ENCODE results near the gene PARVA. TPM values are rescaled to one million over a fixed set of nuclear protein-coding genes. Genes with fewer than 3 reads are reported as not detected.

The PARVA gene
- total RNA-seq, 1 experiment from 2014 or later: 29.1 TPM

- Histone ChIP-seq H3K9me3 (ENCODE audit: control insufficient read depth, insufficient read depth, low read depth, low read length) (no peaks in the 10 kb centered on the region), H3K27me3 (ENCODE audit: control insufficient read depth, insufficient read depth, low read length) (no peaks in the 10 kb centered on the region), H3K36me3 (ENCODE audit: control insufficient read depth, insufficient read depth, low read length) (no peaks in the 10 kb centered on the region), H3K4me1 (ENCODE audit: control insufficient read depth, insufficient read depth, low read length) (no peaks in the 10 kb centered on the region), H3K27ac (ENCODE audit: low read length) (no peak overlapping the region), H3K4me3 (ENCODE audit: low read depth in 2 of 2, low read length in 2 of 2) (no peak overlapping the region)
- POLR2A ChIA-PET: no interaction called here
- DNase-seq (ENCODE audit: low read depth, low spot score) (no peak), ATAC-seq (no peak)
- no TSS peak for BruUV-seq (replicated peaks)
- intact Hi-C loops (cut with micrococcal nuclease; ENCODE audit: unreplicated experiment): no loop called here
- CTCF ChIA-PET: no interaction called here
- TF ChIP-seq CTCF (IDR thresholded peaks at IDR 0.05) (no peak), REST (IDR thresholded peaks at IDR 0.05; ENCODE audit: insufficient read depth in 1 of 2, low read depth in 2 of 2, low read length in 1 of 2) (no peak), SIN3A (IDR thresholded peaks at IDR 0.05; ENCODE audit: borderline replicate concordance, insufficient read depth, low read depth, low read length) (no peak), TCF7L2 (IDR thresholded peaks at IDR 0.05; ENCODE audit: low read depth, low read length) (no peak), POLR2AphosphoS5 (IDR thresholded peaks at IDR 0.05; ENCODE audit: low read depth, low read length) (no peak)
- in situ Hi-C loops (cut with HindIII; ENCODE audit: low pct_unique_long_range_greater_than_20kb, low sequenced_read_pairs): no loop called here
Observed at GRCh38 chr11:12473381-12473780, 96.0 kb downstream of the PARVA start.

GRCh38 chr11:12474871-12475270 lies 97.5 kb downstream of the PARVA start:
- TF ChIP-seq SIN3A (IDR thresholded peaks at IDR 0.05; ENCODE audit: borderline replicate concordance, insufficient read depth, low read depth, low read length) (no peak), REST (IDR thresholded peaks at IDR 0.05; ENCODE audit: insufficient read depth in 1 of 2, low read depth in 2 of 2, low read length in 1 of 2) (no peak), CTCF (IDR thresholded peaks at IDR 0.05) (no peak), TCF7L2 (IDR thresholded peaks at IDR 0.05; ENCODE audit: low read depth, low read length) (no peak), POLR2AphosphoS5 (IDR thresholded peaks at IDR 0.05; ENCODE audit: low read depth, low read length) (no peak)
- POLR2A ChIA-PET: no interaction called here
- no peak for ATAC-seq
- Histone ChIP-seq H3K27me3 (ENCODE audit: control insufficient read depth, insufficient read depth, low read length) (no peaks in the 10 kb centered on the region), H3K4me3 (ENCODE audit: low read depth in 2 of 2, low read length in 2 of 2) (no peak overlapping the region), H3K4me1 (ENCODE audit: control insufficient read depth, insufficient read depth, low read length) (no peaks in the 10 kb centered on the region), H3K9me3 (ENCODE audit: control insufficient read depth, insufficient read depth, low read depth, low read length) (no peaks in the 10 kb centered on the region), H3K27ac (ENCODE audit: low read length) (no peak overlapping the region), H3K36me3 (ENCODE audit: control insufficient read depth, insufficient read depth, low read length) (no peaks in the 10 kb centered on the region)
- intact Hi-C loops (cut with micrococcal nuclease; ENCODE audit: unreplicated experiment) (no loop called here), in situ Hi-C loops (cut with HindIII; ENCODE audit: low pct_unique_long_range_greater_than_20kb, low sequenced_read_pairs) (no loop called here)
- DNase-seq (ENCODE audit: low read depth, low spot score): no peak
- CTCF ChIA-PET: no interaction called here
- no TSS peak for BruUV-seq (replicated peaks)

Data from Panc1 (cell line).